Endothelial cell of umbilical vein (primary cell): Measurements from ENCODE around the gene WDR45. TPM values are rescaled to one million over a fixed set of nuclear protein-coding genes. Genes with fewer than 3 reads are reported as not detected.
A peak's percentile ranks its signal among the peaks of the same experiment; 100 is the strongest.

Experiments
- BruUV-seq: library from RNA; stranded (reverse); fragments of 400-500 nt; replicated peaks from 2 replicates; lab custom pipeline; 2021; lab: Mats Ljungman, UMichigan
- CTCF ChIA-PET: fragments of 300-600, 350-600 bp; sonication (Branson Sonifier 250); formaldehyde crosslinking; loops from one replicate; lab custom pipeline; 2021; ENCODE audit warnings: antibody characterized with exemption, inconsistent platforms; lab: Charles Lee
- POLR2A ChIA-PET: fragments of 300-600, 350-600 bp; sonication (Branson Sonifier 250); formaldehyde crosslinking; loops from one replicate; lab custom pipeline; 2021; ENCODE audit warnings: antibody characterized with exemption, inconsistent platforms; lab: Charles Lee
- DNase-seq: peaks from one replicate; pipeline ENCODE4 v3.0.0-alpha.2; 2011; ENCODE audit warnings: low read depth, low spot score
- FAIRE-seq: peaks from 2 replicates; lab custom pipeline; 2011; peaks lifted over from hg19 to GRCh38; lab: Jason Lieb, UNC
- H2AFZ ChIP-seq: 2 replicates; pipeline ENCODE4 v1.6.0; 2012; ENCODE audit warnings: low read depth, low read length, control low read depth, inconsistent platforms
- H3K27ac ChIP-seq: 2 replicates; pipeline ENCODE4 v1.5.1; 2011; ENCODE audit warnings: low read depth, mild to moderate bottlenecking, control low read depth, low read length, moderate library complexity; ENCODE audit not compliant: insufficient read depth
- H3K27me3 ChIP-seq, 2 experiments: 2 replicates each; pipeline versions ENCODE4 v1.6.0 to v1.6.1; 2011; ENCODE audit warnings: low read length in 2 of 2, mixed read lengths in 1 of 2; ENCODE audit not compliant: control insufficient read depth in 2 of 2, insufficient read depth in 2 of 2
- H3K36me3 ChIP-seq, 2 experiments: 2 replicates in 1 of 2; 3 replicates in 1 of 2; pipeline ENCODE4 v1.5.1; 2011; ENCODE audit warnings: low read length in 2 of 2, mild to moderate bottlenecking in 1 of 2, moderate library complexity in 1 of 2; ENCODE audit not compliant: control insufficient read depth in 2 of 2, insufficient read depth in 2 of 2; ENCODE audit errors: extremely low read depth in 1 of 2
- H3K4me1 ChIP-seq: 3 replicates; pipeline ENCODE4 v1.5.1; 2011; ENCODE audit warnings: mild to moderate bottlenecking, low read length; ENCODE audit not compliant: control insufficient read depth, insufficient read depth; ENCODE audit errors: extremely low read depth
- H3K4me2 ChIP-seq: 2 replicates; pipeline ENCODE4 v1.6.1; 2011; ENCODE audit warnings: low read length, control low read depth, mixed read lengths; ENCODE audit not compliant: insufficient read depth
- H3K4me3 ChIP-seq, 3 experiments: fragments of 200-600 bp in 1 of 3; sonication (generic), shearing (Covaris generic) in 1 of 3; replicated peaks in 1 of 3; 2 replicates each; pipeline ENCODE4 v1.5.1; 2011 to 2016; ENCODE audit warnings: control low read depth in 3 of 3, low read length in 3 of 3, mild to moderate bottlenecking in 2 of 3, inconsistent platforms in 1 of 3, low read depth in 1 of 3, moderate library complexity in 1 of 3; ENCODE audit not compliant: insufficient read depth in 1 of 3
- H3K79me2 ChIP-seq: 2 replicates; pipeline ENCODE4 v1.6.0; 2012; ENCODE audit warnings: low read length, inconsistent platforms; ENCODE audit not compliant: control insufficient read depth, insufficient read depth
- H3K9ac ChIP-seq: replicated peaks from 2 replicates; pipeline ENCODE3; 2011; ENCODE audit warnings: low read length, control low read depth; ENCODE audit not compliant: insufficient read depth; ENCODE audit errors: extremely low read depth
- H3K9me1 ChIP-seq: replicated peaks from 3 replicates; pipeline ENCODE4 v1.6.0; 2011; ENCODE audit warnings: mild to moderate bottlenecking, low read length; ENCODE audit not compliant: control insufficient read depth, insufficient read depth; ENCODE audit errors: extremely low read depth
- H3K9me3 ChIP-seq: replicated peaks from 2 replicates; pipeline ENCODE4 v1.5.1; 2012; ENCODE audit warnings: low read length, inconsistent platforms; ENCODE audit not compliant: control insufficient read depth, insufficient read depth
- H4K20me1 ChIP-seq: replicated peaks from 2 replicates; pipeline ENCODE3; 2011; ENCODE audit warnings: mild to moderate bottlenecking, low read length; ENCODE audit not compliant: control insufficient read depth, insufficient read depth; ENCODE audit errors: extremely low read depth
- EZH2 ChIP-seq: IDR thresholded peaks from 2 replicates; pipeline ENCODE4 v1.6.1; 2012; ENCODE audit warnings: borderline replicate concordance, low read depth, mild to moderate bottlenecking, moderate library complexity, low read length, inconsistent platforms; ENCODE audit not compliant: severe bottlenecking
- FOS ChIP-seq: IDR thresholded peaks from 2 replicates; pipeline ENCODE4 v1.6.1; 2011; ENCODE audit warnings: mild to moderate bottlenecking, low read length, moderate library complexity, borderline replicate concordance; ENCODE audit not compliant: insufficient read depth
- GATA2 ChIP-seq: IDR thresholded peaks from 2 replicates; pipeline ENCODE4 v1.7.0; 2011; ENCODE audit warnings: low read depth, mild to moderate bottlenecking, moderate library complexity, mixed read lengths, low read length; ENCODE audit not compliant: insufficient read length, insufficient read depth
- JUN ChIP-seq: IDR thresholded peaks from 2 replicates; pipeline ENCODE4 v1.6.1; 2011; ENCODE audit warnings: borderline replicate concordance, low read depth; ENCODE audit not compliant: insufficient read length, insufficient read depth
- MYC ChIP-seq: IDR thresholded peaks from one replicate; pipeline ENCODE4 v1.6.1; 2011; ENCODE audit warnings: mild to moderate bottlenecking, low read depth, low read length
- POLR2A ChIP-seq: IDR thresholded peaks from 2 replicates; pipeline ENCODE4 v1.6.1; 2012; ENCODE audit warnings: low read depth, mild to moderate bottlenecking, control low read depth, low read length
- POLR2AphosphoS5 ChIP-seq: IDR thresholded peaks from 2 replicates; pipeline ENCODE4 v1.6.1; 2012; ENCODE audit warnings: low read depth, mild to moderate bottlenecking, control low read depth, low read length, moderate library complexity; ENCODE audit not compliant: insufficient read depth
- dilution Hi-C: fragments of 300-500 bp; cut with MboI; formaldehyde crosslinking; loops from one replicate; pipeline ENCODE4 v1.15.0; 2019; ENCODE audit warnings: low sequenced_read_pairs; ENCODE audit not compliant: extremely low pct_ligation_motif_present
- intact Hi-C: fragments of 100-400 bp; cut with micrococcal nuclease; formaldehyde crosslinking; loops from one replicate; pipeline ENCODE4 v1.10.0; 2022
- polyA plus RNA-seq, 4 experiments: library from polyadenylated mRNA; depleted of rRNA in 3 of 4; stranded (reverse) in 3 of 4; unstranded in 1 of 4; fragments of >200 nt; gene quantifications; 2 replicates each; pipeline versions ENCODE4 v1.2.1 to v1.2.3, GENCODE V29; 2011 to 2012; ENCODE audit warnings: missing spikeins in 1 of 4
- total RNA-seq: library from RNA; stranded (reverse); gene quantifications from 2 replicates; pipeline ENCODE4 v1.2.3, GENCODE V29; 2021
- TF ChIP-seq, protein P1 (sequence below), 2 donors: IDR thresholded peaks; 1 replicate in 1 of 2; 2 replicates in 1 of 2; pipeline ENCODE4 v1.5.1; 2011; ENCODE audit warnings: low read length in 2 of 2, mild to moderate bottlenecking in 2 of 2, moderate library complexity in 2 of 2, control low read depth in 1 of 2, inconsistent platforms in 1 of 2, low read depth in 1 of 2; ENCODE audit not compliant: insufficient read depth in 1 of 2; ENCODE audit errors: extremely low read depth in 1 of 2
- TF ChIP-seq, protein P2 (sequence below): IDR thresholded peaks from 2 replicates; pipeline ENCODE4 v1.6.1; 2011; ENCODE audit not compliant: insufficient read depth, insufficient read length

Gene WDR45
- total and polyA plus RNA-seq, 2 donors (not counting 3 experiments of a cell fraction or from before 2014, with no cell fraction given), result 32.2 to 70.4 TPM

DNA sequence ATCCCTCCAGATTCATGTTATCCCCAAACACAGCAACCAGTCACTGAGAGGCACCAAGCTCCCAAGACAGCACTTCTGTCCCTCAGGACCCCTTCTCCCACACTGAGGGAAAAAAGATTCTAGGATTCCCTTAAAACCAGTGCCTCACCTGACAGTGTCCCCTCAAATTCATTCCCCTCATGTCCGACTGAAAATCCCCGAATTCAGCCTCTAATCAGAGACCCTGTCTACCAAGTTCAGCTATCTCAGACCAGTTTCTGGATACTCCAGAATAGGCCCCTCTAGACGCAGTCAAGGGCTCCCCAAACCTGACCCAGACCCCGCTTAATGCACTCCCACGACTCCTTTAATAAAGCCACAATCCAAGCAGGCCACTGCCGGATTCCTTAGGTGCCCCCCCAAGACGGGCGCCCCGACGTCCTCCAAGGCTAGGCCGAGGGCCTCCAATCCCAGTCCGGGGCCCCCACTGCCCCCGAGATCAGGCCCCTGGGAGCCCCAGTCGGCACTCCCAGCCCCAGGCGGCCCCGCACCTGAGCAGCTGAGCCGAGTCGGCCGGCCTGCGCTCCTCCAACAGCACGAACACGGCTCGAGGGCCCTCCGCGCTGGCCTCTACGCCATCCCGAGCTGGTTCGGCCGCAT lies 37.0 kb downstream of the WDR45 start:
- FAIRE-seq (no peak), DNase-seq (no peak)
- Histone ChIP-seq H3K4me2 (peak overlapping the region; percentile 61), H3K79me2 (peaks cover 29% of the 10 kb centered on the region), H3K27ac (peak overlapping the region; percentile 86), H4K20me1 (no peaks in the 10 kb centered on the region), H3K27me3 (no peaks in the 10 kb centered on the region), H2AFZ (no peak overlapping the region), H3K4me1 (peaks cover 33% of the 10 kb centered on the region), H3K9me1 (no peaks in the 10 kb centered on the region), H3K9me3 (no peaks in the 10 kb centered on the region), H3K36me3 (peaks cover 3 to 8% of the 10 kb centered on the region in 2 experiments), H3K4me3 (peak overlapping the region; percentile 66 to 86 (median 70)), H3K9ac (peak overlapping the region; percentile 80)
- intact Hi-C loops, result loop anchor here (1.0 to 5.0 kb wide), 9 partner anchors 30 to 242 kb away; partner anchors contain the start of gene MAGIX
- TSS peak; percentile 60 for BruUV-seq
- dilution Hi-C loops, result no loop called here
- CTCF ChIA-PET, result interaction anchor here (1.6 to 3.3 kb wide), 3 partner anchors 20 to 71 kb away, joined by 5 to 17 read pairs (median 8); partner anchors contain the start of gene KCND1
- POLR2A ChIA-PET, result interaction anchor here (0.6 to 1.4 kb wide), 3 partner anchors 10 to 95 kb away, joined by 5 to 8 read pairs (median 5); no protein-coding TSS in a partner anchor
- TF ChIP-seq JUN, result no peak
- TF ChIP-seq POLR2A, result no peak
- no peak for TF ChIP-seq MYC
- TF ChIP-seq, protein P1, sequence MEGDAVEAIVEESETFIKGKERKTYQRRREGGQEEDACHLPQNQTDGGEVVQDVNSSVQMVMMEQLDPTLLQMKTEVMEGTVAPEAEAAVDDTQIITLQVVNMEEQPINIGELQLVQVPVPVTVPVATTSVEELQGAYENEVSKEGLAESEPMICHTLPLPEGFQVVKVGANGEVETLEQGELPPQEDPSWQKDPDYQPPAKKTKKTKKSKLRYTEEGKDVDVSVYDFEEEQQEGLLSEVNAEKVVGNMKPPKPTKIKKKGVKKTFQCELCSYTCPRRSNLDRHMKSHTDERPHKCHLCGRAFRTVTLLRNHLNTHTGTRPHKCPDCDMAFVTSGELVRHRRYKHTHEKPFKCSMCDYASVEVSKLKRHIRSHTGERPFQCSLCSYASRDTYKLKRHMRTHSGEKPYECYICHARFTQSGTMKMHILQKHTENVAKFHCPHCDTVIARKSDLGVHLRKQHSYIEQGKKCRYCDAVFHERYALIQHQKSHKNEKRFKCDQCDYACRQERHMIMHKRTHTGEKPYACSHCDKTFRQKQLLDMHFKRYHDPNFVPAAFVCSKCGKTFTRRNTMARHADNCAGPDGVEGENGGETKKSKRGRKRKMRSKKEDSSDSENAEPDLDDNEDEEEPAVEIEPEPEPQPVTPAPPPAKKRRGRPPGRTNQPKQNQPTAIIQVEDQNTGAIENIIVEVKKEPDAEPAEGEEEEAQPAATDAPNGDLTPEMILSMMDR (IDR thresholded peaks at IDR 0.05; ENCODE audit: extremely low read depth in 1 of 2, insufficient read depth in 1 of 2, low read depth in 1 of 2, low read length in 2 of 2), result no peak
- no peak for TF ChIP-seq FOS
- TF ChIP-seq POLR2AphosphoS5, result no peak
- TF ChIP-seq, protein P2, sequence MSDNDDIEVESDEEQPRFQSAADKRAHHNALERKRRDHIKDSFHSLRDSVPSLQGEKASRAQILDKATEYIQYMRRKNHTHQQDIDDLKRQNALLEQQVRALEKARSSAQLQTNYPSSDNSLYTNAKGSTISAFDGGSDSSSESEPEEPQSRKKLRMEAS, result no peak
- no peak for TF ChIP-seq EZH2
- TF ChIP-seq GATA2, result no peak
